ENCODE results near the gene RPS21.

RPS21 gene

GRCh38 chr20:62410746-62411478, 24.0 kb downstream of the RPS21 start:
- DNase-seq (ENCODE audit: low read depth in 2 of 2) = no peak

- no peak for DNase-seq (ENCODE audit: low read depth in 2 of 2)
These were observed 24.7 kb downstream of the RPS21 start for GRCh38 chr20:62411479-62412193.

- no peak for DNase-seq (ENCODE audit: low read depth in 2 of 2)
These were observed 25.5 kb downstream of the RPS21 start for GRCh38 chr20:62412194-62413024.

- no peak for DNase-seq (ENCODE audit: low read depth in 2 of 2)
These were observed 26.2 kb downstream of the RPS21 start for GRCh38 chr20:62413025-62413570.

- DNase-seq (ENCODE audit: low read depth in 2 of 2) = no peak
These were observed 27.1 kb downstream of the RPS21 start for GRCh38 chr20:62413896-62414481.

GRCh38 chr20:62415354-62416111, 28.6 kb downstream of the RPS21 start:
- no peak for DNase-seq (ENCODE audit: low read depth in 2 of 2)

- DNase-seq (ENCODE audit: low read depth in 2 of 2) = no peak
These were observed 30.0 kb downstream of the RPS21 start for GRCh38 chr20:62416651-62417637.

GRCh38 chr20:62417981-62418708, 31.2 kb downstream of the RPS21 start:
- no peak for DNase-seq (ENCODE audit: low read depth in 2 of 2)

GRCh38 chr20:62418709-62419487, 32.0 kb downstream of the RPS21 start:
- DNase-seq (ENCODE audit: low read depth in 2 of 2) = no peak

GRCh38 chr20:62419759-62420158, 32.9 kb downstream of the RPS21 start:
- no peak for DNase-seq (ENCODE audit: low read depth in 2 of 2)

- no peak for DNase-seq (ENCODE audit: low read depth in 2 of 2)
These were observed 34.2 kb downstream of the RPS21 start for GRCh38 chr20:62420846-62421715.

GRCh38 chr20:62421716-62421990, 34.8 kb downstream of the RPS21 start:
- DNase-seq (ENCODE audit: low read depth in 2 of 2) = no peak

- DNase-seq (ENCODE audit: low read depth in 2 of 2) = no peak
These were observed 35.9 kb downstream of the RPS21 start for GRCh38 chr20:62422636-62423325.

- DNase-seq (ENCODE audit: low read depth in 2 of 2) = no peak
These were observed 36.4 kb downstream of the RPS21 start for GRCh38 chr20:62423326-62423706.

- DNase-seq (ENCODE audit: low read depth in 2 of 2) = no peak
These were observed 37.6 kb downstream of the RPS21 start for GRCh38 chr20:62424249-62425107.

Measured in stimulated activated CD4-positive, alpha-beta T cell treated with anti-CD3 and anti-CD28 coated beads, Interleukin-12 subunit alpha, Interleukin-12 subunit beta, amount 100 ng/mL, for 24 hours (primary cell).